Mucosa of rectum (tissue), 2 donors: Measurements from ENCODE around the gene LGSN.
A peak's percentile ranks its signal among the peaks of the same experiment; 100 is the strongest.
"Not testable (repeated sequence)": the region's sequence is repeated elsewhere in the genome, so short reads cannot be mapped to it uniquely, and the experiment has no call there.

Experiments
- H3K27ac ChIP-seq, 2 donors: one replicate each; pipeline ENCODE4 v1.7.0; 2013; ENCODE audit warnings: inconsistent platforms in 2 of 2, low read depth in 2 of 2, low read length in 2 of 2
- H3K27me3 ChIP-seq, 2 donors: one replicate each; pipeline ENCODE4 v1.7.0; 2013; ENCODE audit warnings: low read length in 2 of 2; ENCODE audit not compliant: control insufficient read depth in 2 of 2, insufficient read depth in 2 of 2
- H3K36me3 ChIP-seq, 2 donors: one replicate each; pipeline ENCODE4 v1.7.0; 2013; ENCODE audit warnings: low read length in 2 of 2; ENCODE audit not compliant: control insufficient read depth in 2 of 2, insufficient read depth in 2 of 2
- H3K4me1 ChIP-seq, 2 donors: one replicate each; pipeline ENCODE4 v1.7.0; 2013; ENCODE audit warnings: low read length in 2 of 2, mild to moderate bottlenecking in 1 of 2; ENCODE audit not compliant: control insufficient read depth in 2 of 2, insufficient read depth in 2 of 2
- H3K4me3 ChIP-seq, 2 donors: one replicate each; pipeline ENCODE4 v1.7.0; 2013; ENCODE audit warnings: low read length in 2 of 2
- H3K9ac ChIP-seq, 2 donors: one replicate each; pipeline ENCODE4 v1.7.0; 2013; ENCODE audit warnings: low read length in 2 of 2, low read depth in 1 of 2, mild to moderate bottlenecking in 1 of 2
- H3K9me3 ChIP-seq, 2 donors: one replicate each; pipeline ENCODE4 v1.7.0; 2013; ENCODE audit warnings: low read length in 2 of 2; ENCODE audit not compliant: control insufficient read depth in 2 of 2
- donor health status: healthy.
- donor health status: Normal muscosa, but diverticular disease.

LGSN gene

GRCh38 chr6:63319939-63320338 is at the start of gene LGSN:
TSS of gene LGSN (minus strand) at chr6:63319983. CDS start at chr6:63319943, 40 bp downstream.
- Histone ChIP-seq H3K9ac (no peak within 1 kb of the TSS), H3K27me3 (no peaks in the 10 kb centered on the region)

GRCh38 chr6:63368347-63368746 is 48.6 kb upstream of the LGSN start:
- no peaks in the 10 kb centered on the region for H3K36me3 ChIP-seq
- H3K4me3 ChIP-seq, result no peak overlapping the region
- H3K27me3 ChIP-seq, result no peaks in the 10 kb centered on the region
- no peak overlapping the region for H3K27ac ChIP-seq
- no peaks in the 10 kb centered on the region for H3K4me1 ChIP-seq
- no peaks in the 10 kb centered on the region for H3K9me3 ChIP-seq
- no peak overlapping the region for H3K9ac ChIP-seq

More at GRCh38 chr6:63319939-63320338, at the start of gene LGSN:
- Histone ChIP-seq H3K9me3 (no peaks in the 10 kb centered on the region), H3K27ac (no peak within 1 kb of the TSS), H3K4me1 (no peaks in the 10 kb centered on the region), H3K36me3 (no peaks in the 10 kb centered on the region), H3K4me3 (no peak within 1 kb of the TSS)

- not testable (repeated sequence) for H3K27me3 ChIP-seq, H3K27ac ChIP-seq, H3K36me3 ChIP-seq, H3K4me3 ChIP-seq, H3K4me1 ChIP-seq, H3K9me3 ChIP-seq, H3K9ac ChIP-seq
Measured at GRCh38 chr6:63362500-63363120, 42.8 kb upstream of the LGSN start.

GRCh38 chr6:63357384-63357783 is 37.6 kb upstream of the LGSN start:
- H3K9ac ChIP-seq, H3K4me1 ChIP-seq, H3K27ac ChIP-seq, H3K9me3 ChIP-seq, H3K36me3 ChIP-seq, H3K27me3 ChIP-seq, H3K4me3 ChIP-seq: not testable (repeated sequence)

GRCh38 chr6:63355632-63356031 is 35.8 kb upstream of the LGSN start:
- Histone ChIP-seq H3K27ac (no peak overlapping the region), H3K9me3 (no peaks in the 10 kb centered on the region), H3K9ac (no peak overlapping the region), H3K4me3 (no peak overlapping the region), H3K36me3 (no peaks in the 10 kb centered on the region), H3K27me3 (no peaks in the 10 kb centered on the region), H3K4me1 (peaks cover 4 to 14% of the 10 kb centered on the region in 2 donors)

- H3K36me3 ChIP-seq, result no peaks in the 10 kb centered on the region
- H3K27ac ChIP-seq, result peak overlapping the region in 1 of 2 donors; percentile 25
- peak overlapping the region in 1 of 2 donors; percentile 5 for H3K4me3 ChIP-seq
Measured at GRCh38 chr6:63353286-63353630, 33.5 kb upstream of the LGSN start.

GRCh38 chr6:63352544-63353285 is 32.9 kb upstream of the LGSN start:
- peak overlapping the region in 1 of 2 donors; percentile 5 for H3K4me3 ChIP-seq
- no peaks in the 10 kb centered on the region for H3K36me3 ChIP-seq
- H3K27me3 ChIP-seq, result no peaks in the 10 kb centered on the region
- peak overlapping the region in 1 of 2 donors; percentile 4 for H3K9ac ChIP-seq
- no peaks in the 10 kb centered on the region for H3K9me3 ChIP-seq
- H3K4me1 ChIP-seq, result peaks cover 7 to 17% of the 10 kb centered on the region in 2 donors
- peak overlapping the region in 1 of 2 donors; percentile 25 for H3K27ac ChIP-seq

More at GRCh38 chr6:63353286-63353630, 33.5 kb upstream of the LGSN start:
- Histone ChIP-seq H3K9me3 (no peaks in the 10 kb centered on the region), H3K27me3 (no peaks in the 10 kb centered on the region), H3K4me1 (peaks cover 7 to 17% of the 10 kb centered on the region in 2 donors), H3K9ac (no peak overlapping the region)

GRCh38 chr6:63352069-63352543 is 32.3 kb upstream of the LGSN start:
- Histone ChIP-seq H3K9ac (no peak overlapping the region), H3K27ac (peak overlapping the region in 1 of 2 donors; percentile 25), H3K9me3 (no peaks in the 10 kb centered on the region), H3K36me3 (no peaks in the 10 kb centered on the region), H3K4me1 (peaks cover 7 to 17% of the 10 kb centered on the region in 2 donors), H3K27me3 (no peaks in the 10 kb centered on the region), H3K4me3 (no peak overlapping the region)

- H3K4me1 ChIP-seq, result peaks cover 7 to 17% of the 10 kb centered on the region in 2 donors
- H3K36me3 ChIP-seq, result no peaks in the 10 kb centered on the region
- H3K4me3 ChIP-seq, result no peak overlapping the region
- no peaks in the 10 kb centered on the region for H3K9me3 ChIP-seq
- no peak overlapping the region for H3K9ac ChIP-seq
- no peaks in the 10 kb centered on the region for H3K27me3 ChIP-seq
- no peak overlapping the region for H3K27ac ChIP-seq
Measured at GRCh38 chr6:63349401-63349800, 29.6 kb upstream of the LGSN start.

- no peaks in the 10 kb centered on the region for H3K9me3 ChIP-seq
- no peak overlapping the region for H3K4me3 ChIP-seq
- H3K4me1 ChIP-seq, result peaks cover 7 to 17% of the 10 kb centered on the region in 2 donors
- no peak overlapping the region for H3K27ac ChIP-seq
- no peaks in the 10 kb centered on the region for H3K36me3 ChIP-seq
- H3K9ac ChIP-seq, result no peak overlapping the region
- H3K27me3 ChIP-seq, result no peaks in the 10 kb centered on the region
Measured at GRCh38 chr6:63348836-63349235, 29.1 kb upstream of the LGSN start.
